SK-N-SH (cell line): ENCODE measurements around the gene TGFA. TPM values are rescaled to one million over a fixed set of nuclear protein-coding genes. Genes with fewer than 3 reads are reported as not detected.

Experiments used
- CTCF ChIA-PET: fragments of 300-600, 350-600 bp; formaldehyde crosslinking; extraction: SDS; loops from one replicate; lab custom pipeline; 2021; lab: Yijun Ruan, JAX
- POLR2A ChIA-PET: fragments of 350-600 bp; sonication (Branson Sonifier 250); formaldehyde crosslinking; extraction: SDS; loops from one replicate; lab custom pipeline; 2020; ENCODE audit warnings: antibody characterized with exemption, inconsistent platforms; lab: Yijun Ruan, JAX
- DNase-seq: peaks from one replicate; pipeline ENCODE4 v3.0.0; 2012
- H2AFZ ChIP-seq: fragments of 200-600 bp; sonication (generic); 2 replicates; pipeline ENCODE4 v1.8.1; 2016; ENCODE audit warnings: antibody characterized with exemption, mild to moderate bottlenecking, low read depth
- H3F3A ChIP-seq: fragments of 200-600 bp; sonication (generic); replicated peaks from 2 replicates; pipeline ENCODE3; 2016; ENCODE audit warnings: antibody characterized with exemption, mild to moderate bottlenecking; ENCODE audit not compliant: insufficient read depth
- H3K27ac ChIP-seq, 2 experiments: fragments of 200-500 bp in 1 of 2; fragments of 200-600 bp in 1 of 2; sonication (Bioruptor generic) in 1 of 2; sonication (generic), shearing (Covaris generic) in 1 of 2; 2 replicates each; pipeline versions ENCODE4 v1.5.1 to v1.6.1; 2014 to 2016; ENCODE audit warnings: low read depth in 2 of 2, inconsistent platforms in 1 of 2, low read length in 1 of 2, mild to moderate bottlenecking in 1 of 2, mixed read lengths in 1 of 2
- H3K27me3 ChIP-seq: fragments of 200-600 bp; sonication (generic), shearing (Covaris generic); 2 replicates; pipeline ENCODE4 v1.6.1; 2016; ENCODE audit warnings: mixed run types; ENCODE audit not compliant: insufficient read depth
- H3K36me3 ChIP-seq, 2 experiments: fragments of 200-500 bp in 1 of 2; fragments of 200-600 bp in 1 of 2; sonication (Bioruptor generic) in 1 of 2; sonication (generic) in 1 of 2; replicated peaks in 1 of 2; 2 replicates each; pipeline versions ENCODE3 to v1.5.1; 2014 to 2016; ENCODE audit warnings: low read length in 1 of 2, mild to moderate bottlenecking in 1 of 2; ENCODE audit not compliant: insufficient read depth in 2 of 2, control insufficient read depth in 1 of 2
- H3K4me1 ChIP-seq, 2 experiments: fragments of 200-500 bp in 1 of 2; fragments of 200-600 bp in 1 of 2; sonication (Bioruptor generic) in 1 of 2; sonication (generic), shearing (Covaris generic) in 1 of 2; 2 replicates each; pipeline versions ENCODE4 v1.5.1 to v1.6.1; 2014 to 2016; ENCODE audit warnings: low read depth in 1 of 2, low read length in 1 of 2, mixed run types in 1 of 2; ENCODE audit not compliant: insufficient read depth in 2 of 2, control insufficient read depth in 1 of 2
- H3K4me2 ChIP-seq: fragments of 200-600 bp; sonication (generic), shearing (Covaris generic); 2 replicates; pipeline ENCODE4 v1.6.1; 2017; ENCODE audit warnings: mixed run types
- H3K4me3 ChIP-seq, 2 experiments: fragments of 200-500 bp in 1 of 2; fragments of 200-600 bp in 1 of 2; sonication (Bioruptor generic) in 1 of 2; sonication (generic), shearing (Covaris generic) in 1 of 2; 2 replicates each; pipeline versions ENCODE4 v1.5.1 to v1.8.1; 2014 to 2016; ENCODE audit warnings: low read depth in 2 of 2, inconsistent platforms in 1 of 2, low read length in 1 of 2, mild to moderate bottlenecking in 1 of 2, mixed read lengths in 1 of 2, moderate library complexity in 1 of 2
- H3K79me2 ChIP-seq: fragments of 200-600 bp; sonication (generic); 2 replicates; pipeline ENCODE4 v1.8.1; 2017; ENCODE audit warnings: mild to moderate bottlenecking; ENCODE audit not compliant: insufficient read depth
- H3K9ac ChIP-seq: fragments of 200-600 bp; sonication (generic); 2 replicates; pipeline ENCODE4 v1.6.1; 2017; ENCODE audit warnings: mixed run types
- H3K9me2 ChIP-seq: fragments of 200-600 bp; sonication (generic); 2 replicates; pipeline ENCODE4 v1.6.1; 2017; ENCODE audit warnings: mixed run types
- H3K9me3 ChIP-seq: fragments of 200-600 bp; sonication (generic); 2 replicates; pipeline ENCODE4 v1.6.1; 2017; ENCODE audit warnings: mixed run types, mild to moderate bottlenecking, moderate library complexity
- H4K20me1 ChIP-seq: fragments of 200-600 bp; sonication (generic); 2 replicates; pipeline ENCODE4 v1.6.1; 2017; ENCODE audit warnings: mild to moderate bottlenecking, mixed run types; ENCODE audit not compliant: insufficient read depth
- CHD2 ChIP-seq: fragments of 150-350 bp; IDR thresholded peaks from 2 replicates; pipeline ENCODE4 v1.6.1; 2018; ENCODE audit warnings: low read length; ENCODE audit not compliant: partially characterized antibody
- ELF1 ChIP-seq: IDR thresholded peaks from 2 replicates; pipeline ENCODE4 v1.4.0; 2012
- FOSL2 ChIP-seq: IDR thresholded peaks from 2 replicates; pipeline ENCODE4 v1.4.0; 2012; ENCODE audit warnings: low read depth, mild to moderate bottlenecking, moderate library complexity, borderline replicate concordance
- FOXM1 ChIP-seq: IDR thresholded peaks from 2 replicates; pipeline ENCODE4 v1.4.0; 2012; ENCODE audit warnings: low read depth, mild to moderate bottlenecking
- GABPA ChIP-seq: IDR thresholded peaks from 2 replicates; pipeline ENCODE4 v1.4.0; 2012; ENCODE audit warnings: low read depth, mild to moderate bottlenecking
- GATA2 ChIP-seq: sonication (generic); formaldehyde crosslinking; IDR thresholded peaks from 2 replicates; pipeline ENCODE4 v1.5.0; 2020; ENCODE audit warnings: mild to moderate bottlenecking, missing genetic modification reagents
- JUND ChIP-seq: IDR thresholded peaks from 2 replicates; pipeline ENCODE4 v1.4.0; 2012
- NRF1 ChIP-seq: IDR thresholded peaks from 2 replicates; pipeline ENCODE4 v1.6.1; 2012; ENCODE audit warnings: low read depth, mild to moderate bottlenecking, low read length
- POLR2AphosphoS5 ChIP-seq: IDR thresholded peaks from 2 replicates; pipeline ENCODE4 v1.6.1; 2012; ENCODE audit warnings: low read depth, low read length
- RCOR1 ChIP-seq: fragments of 150-350 bp; IDR thresholded peaks from 2 replicates; pipeline ENCODE4 v1.6.1; 2017; ENCODE audit warnings: antibody characterized with exemption, low read length
- RXRA ChIP-seq: IDR thresholded peaks from 2 replicates; pipeline ENCODE4 v1.4.0; 2012; ENCODE audit warnings: low read depth, mild to moderate bottlenecking, borderline replicate concordance
- TCF12 ChIP-seq: IDR thresholded peaks from 2 replicates; pipeline ENCODE4 v1.4.0; 2012
- TEAD4 ChIP-seq: IDR thresholded peaks from 2 replicates; pipeline ENCODE4 v1.4.0; 2012; ENCODE audit warnings: mild to moderate bottlenecking, borderline replicate concordance; ENCODE audit not compliant: insufficient read depth
- YY1 ChIP-seq: IDR thresholded peaks from 2 replicates; pipeline ENCODE4 v1.4.0; 2012; ENCODE audit warnings: low read depth, mild to moderate bottlenecking
- WGBS: methylation state at CpG from one replicate; pipeline ENCODE4 v1.1.6; 2017; ENCODE audit warnings: low lambda C conversion rate; 5-methylcytosine and 5-hydroxymethylcytosine counted together
- polyA plus RNA-seq, 3 experiments: library from polyadenylated mRNA; depleted of rRNA; stranded (reverse); fragments of >200 nt; gene quantifications; 2 replicates each; pipeline ENCODE4 v1.2.3, GENCODE V29; 2012
- TF ChIP-seq, protein P1 (sequence below): IDR thresholded peaks from 2 replicates; pipeline ENCODE4 v1.4.0; 2012; ENCODE audit warnings: low read depth
- TF ChIP-seq, protein P2 (sequence below): fragments of 200-600 bp; sonication (generic); IDR thresholded peaks from 2 replicates; pipeline ENCODE4 v1.6.1; 2017; ENCODE audit warnings: antibody characterized with exemption, mild to moderate bottlenecking, moderate library complexity
- TF ChIP-seq, protein P3 (sequence below): IDR thresholded peaks from 2 replicates; pipeline ENCODE4; 2012
- TF ChIP-seq, protein P4 (sequence below): IDR thresholded peaks from 2 replicates; pipeline ENCODE4 v1.4.0; 2012; ENCODE audit warnings: low read depth, borderline replicate concordance

TGFA gene
- polyA plus RNA-seq, 1 of the 3 experiments (the other 2 are of a cell fraction): not detected

DNA sequence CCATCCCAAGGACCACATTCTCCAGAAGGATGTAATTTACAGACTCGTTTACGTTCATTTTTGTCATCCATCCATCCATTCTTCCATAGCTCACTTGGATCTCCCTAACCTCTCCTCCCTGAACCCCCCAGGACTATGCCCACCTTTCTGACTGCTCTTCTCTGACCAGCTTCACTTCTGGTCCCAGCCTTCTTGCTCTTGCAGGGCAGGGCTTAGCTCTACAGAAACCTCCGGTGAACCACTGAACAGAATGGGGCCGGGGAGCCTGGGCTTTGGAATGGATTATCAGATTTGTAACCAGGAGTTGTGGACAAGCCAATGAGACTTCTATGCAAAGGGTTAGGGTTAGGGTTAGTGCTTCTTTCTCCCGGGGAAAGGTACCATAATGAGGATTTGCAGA lies 95.0 kb downstream of the TGFA start:
- WGBS: 48% methylated on average over 5 of the region's 5 CpGs
- CTCF ChIA-PET: no interaction called here
- no peaks in the 10 kb centered on the region for H3K9me3 ChIP-seq

More for the DNA sequence above, 95.0 kb downstream of the TGFA start:
- Histone ChIP-seq H3K27me3 (peaks cover 27% of the 10 kb centered on the region), H2AFZ (no peak overlapping the region), H3F3A (no peaks in the 10 kb centered on the region), H3K4me1 (peaks cover 0 to 4% of the 10 kb centered on the region in 2 experiments; a peak in 1 of 4 replicates)
- POLR2A ChIA-PET: no interaction called here
- DNase-seq: no peak
- TF ChIP-seq GATA2 (CRISPR knock-in tag) (no peak), FOSL2 (no peak), POLR2AphosphoS5 (no peak), JUND (no peak), TCF12 (no peak), RXRA (no peak), TEAD4 (no peak), YY1 (no peak), CHD2 (no peak), RCOR1 (no peak), FOXM1 (no peak), ELF1 (no peak), NRF1 (no peak), GABPA (no peak)
- TF ChIP-seq, protein P1, sequence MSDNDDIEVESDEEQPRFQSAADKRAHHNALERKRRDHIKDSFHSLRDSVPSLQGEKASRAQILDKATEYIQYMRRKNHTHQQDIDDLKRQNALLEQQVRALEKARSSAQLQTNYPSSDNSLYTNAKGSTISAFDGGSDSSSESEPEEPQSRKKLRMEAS: no peak
- TF ChIP-seq, protein P2, sequence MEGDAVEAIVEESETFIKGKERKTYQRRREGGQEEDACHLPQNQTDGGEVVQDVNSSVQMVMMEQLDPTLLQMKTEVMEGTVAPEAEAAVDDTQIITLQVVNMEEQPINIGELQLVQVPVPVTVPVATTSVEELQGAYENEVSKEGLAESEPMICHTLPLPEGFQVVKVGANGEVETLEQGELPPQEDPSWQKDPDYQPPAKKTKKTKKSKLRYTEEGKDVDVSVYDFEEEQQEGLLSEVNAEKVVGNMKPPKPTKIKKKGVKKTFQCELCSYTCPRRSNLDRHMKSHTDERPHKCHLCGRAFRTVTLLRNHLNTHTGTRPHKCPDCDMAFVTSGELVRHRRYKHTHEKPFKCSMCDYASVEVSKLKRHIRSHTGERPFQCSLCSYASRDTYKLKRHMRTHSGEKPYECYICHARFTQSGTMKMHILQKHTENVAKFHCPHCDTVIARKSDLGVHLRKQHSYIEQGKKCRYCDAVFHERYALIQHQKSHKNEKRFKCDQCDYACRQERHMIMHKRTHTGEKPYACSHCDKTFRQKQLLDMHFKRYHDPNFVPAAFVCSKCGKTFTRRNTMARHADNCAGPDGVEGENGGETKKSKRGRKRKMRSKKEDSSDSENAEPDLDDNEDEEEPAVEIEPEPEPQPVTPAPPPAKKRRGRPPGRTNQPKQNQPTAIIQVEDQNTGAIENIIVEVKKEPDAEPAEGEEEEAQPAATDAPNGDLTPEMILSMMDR: no peak
- TF ChIP-seq, protein P3, sequence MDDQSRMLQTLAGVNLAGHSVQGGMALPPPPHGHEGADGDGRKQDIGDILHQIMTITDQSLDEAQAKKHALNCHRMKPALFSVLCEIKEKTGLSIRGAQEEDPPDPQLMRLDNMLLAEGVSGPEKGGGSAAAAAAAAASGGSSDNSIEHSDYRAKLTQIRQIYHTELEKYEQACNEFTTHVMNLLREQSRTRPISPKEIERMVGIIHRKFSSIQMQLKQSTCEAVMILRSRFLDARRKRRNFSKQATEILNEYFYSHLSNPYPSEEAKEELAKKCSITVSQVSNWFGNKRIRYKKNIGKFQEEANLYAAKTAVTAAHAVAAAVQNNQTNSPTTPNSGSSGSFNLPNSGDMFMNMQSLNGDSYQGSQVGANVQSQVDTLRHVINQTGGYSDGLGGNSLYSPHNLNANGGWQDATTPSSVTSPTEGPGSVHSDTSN: no peak
- TF ChIP-seq, protein P4, sequence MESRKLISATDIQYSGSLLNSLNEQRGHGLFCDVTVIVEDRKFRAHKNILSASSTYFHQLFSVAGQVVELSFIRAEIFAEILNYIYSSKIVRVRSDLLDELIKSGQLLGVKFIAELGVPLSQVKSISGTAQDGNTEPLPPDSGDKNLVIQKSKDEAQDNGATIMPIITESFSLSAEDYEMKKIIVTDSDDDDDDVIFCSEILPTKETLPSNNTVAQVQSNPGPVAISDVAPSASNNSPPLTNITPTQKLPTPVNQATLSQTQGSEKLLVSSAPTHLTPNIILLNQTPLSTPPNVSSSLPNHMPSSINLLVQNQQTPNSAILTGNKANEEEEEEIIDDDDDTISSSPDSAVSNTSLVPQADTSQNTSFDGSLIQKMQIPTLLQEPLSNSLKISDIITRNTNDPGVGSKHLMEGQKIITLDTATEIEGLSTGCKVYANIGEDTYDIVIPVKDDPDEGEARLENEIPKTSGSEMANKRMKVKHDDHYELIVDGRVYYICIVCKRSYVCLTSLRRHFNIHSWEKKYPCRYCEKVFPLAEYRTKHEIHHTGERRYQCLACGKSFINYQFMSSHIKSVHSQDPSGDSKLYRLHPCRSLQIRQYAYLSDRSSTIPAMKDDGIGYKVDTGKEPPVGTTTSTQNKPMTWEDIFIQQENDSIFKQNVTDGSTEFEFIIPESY: no peak
- TF ChIP-seq, all 33 proteins: peak for 0
- H3K79me2 ChIP-seq: no peaks in the 10 kb centered on the region
- no peaks in the 10 kb centered on the region for H4K20me1 ChIP-seq
- H3K27ac ChIP-seq: no peak overlapping the region
- H3K4me2 ChIP-seq: no peak overlapping the region
- no peak overlapping the region for H3K9ac ChIP-seq
- no peaks in the 10 kb centered on the region for H3K9me2 ChIP-seq
- H3K4me3 ChIP-seq: no peak overlapping the region
- no peaks in the 10 kb centered on the region for H3K36me3 ChIP-seq
